22Rv1 (cell line): ENCODE data around the gene ISG20L2.

ENCODE experiments used
- ZFX ChIP-seq: fragments of 450-650 bp; IDR thresholded peaks from 2 replicates; pipeline ENCODE4 v1.6.1; 2017; ENCODE audit warnings: antibody characterized with exemption, borderline replicate concordance
- TF ChIP-seq, protein P1 (sequence below): fragments of 450-650 bp; IDR thresholded peaks from 2 replicates; pipeline ENCODE4 v1.5.1; 2017; ENCODE audit warnings: mild to moderate bottlenecking

DNA sequence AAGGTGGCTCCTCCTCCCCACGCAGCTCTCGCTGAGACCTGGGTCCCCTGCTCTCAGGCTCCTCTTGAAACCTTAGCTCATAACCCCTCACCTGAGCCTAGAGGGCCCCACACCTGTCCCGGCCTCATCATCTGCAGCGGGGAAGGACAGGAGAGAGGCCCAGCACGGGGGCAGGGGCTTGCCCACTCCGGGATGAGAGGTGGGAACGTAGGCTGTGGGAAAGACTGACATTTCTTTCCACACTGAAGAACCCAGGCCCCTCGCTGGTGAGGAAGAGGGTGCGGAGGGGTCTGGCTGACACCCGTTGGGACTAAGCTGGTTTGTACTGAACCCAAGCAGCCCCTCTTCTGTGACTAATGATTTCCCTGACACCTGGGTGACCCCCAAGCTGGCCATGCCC, 37.4 kb downstream of the ISG20L2 start:
- TF ChIP-seq, protein P1, sequence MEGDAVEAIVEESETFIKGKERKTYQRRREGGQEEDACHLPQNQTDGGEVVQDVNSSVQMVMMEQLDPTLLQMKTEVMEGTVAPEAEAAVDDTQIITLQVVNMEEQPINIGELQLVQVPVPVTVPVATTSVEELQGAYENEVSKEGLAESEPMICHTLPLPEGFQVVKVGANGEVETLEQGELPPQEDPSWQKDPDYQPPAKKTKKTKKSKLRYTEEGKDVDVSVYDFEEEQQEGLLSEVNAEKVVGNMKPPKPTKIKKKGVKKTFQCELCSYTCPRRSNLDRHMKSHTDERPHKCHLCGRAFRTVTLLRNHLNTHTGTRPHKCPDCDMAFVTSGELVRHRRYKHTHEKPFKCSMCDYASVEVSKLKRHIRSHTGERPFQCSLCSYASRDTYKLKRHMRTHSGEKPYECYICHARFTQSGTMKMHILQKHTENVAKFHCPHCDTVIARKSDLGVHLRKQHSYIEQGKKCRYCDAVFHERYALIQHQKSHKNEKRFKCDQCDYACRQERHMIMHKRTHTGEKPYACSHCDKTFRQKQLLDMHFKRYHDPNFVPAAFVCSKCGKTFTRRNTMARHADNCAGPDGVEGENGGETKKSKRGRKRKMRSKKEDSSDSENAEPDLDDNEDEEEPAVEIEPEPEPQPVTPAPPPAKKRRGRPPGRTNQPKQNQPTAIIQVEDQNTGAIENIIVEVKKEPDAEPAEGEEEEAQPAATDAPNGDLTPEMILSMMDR = no peak
- no peak for TF ChIP-seq ZFX
